HG03442 (cell line): ENCODE results near the gene ALCAM.

Experiments
- ATAC-seq: cut with Tn5 transposase; IDR thresholded peaks from one replicate; pipeline ENCODE4 v1.9.1; 2021; ENCODE audit warnings: mild to moderate bottlenecking, moderate library complexity; ENCODE audit not compliant: unreplicated experiment

Gene ALCAM

GRCh38 chr3:105616374-105617121 is 249.8 kb downstream of the ALCAM start:
- ATAC-seq: no peak

GRCh38 chr3:105618556-105618955 is 251.8 kb downstream of the ALCAM start:
- ATAC-seq: no peak

GRCh38 chr3:105619651-105620050 is 252.9 kb downstream of the ALCAM start:
- ATAC-seq: no peak

GRCh38 chr3:105620236-105620635 is 253.5 kb downstream of the ALCAM start:
- no peak for ATAC-seq

- no peak for ATAC-seq
These were observed 255.5 kb downstream of the ALCAM start for GRCh38 chr3:105622169-105622568.
